Measurements from ENCODE around the gene CFAP210. TPM values are rescaled to one million over a fixed set of nuclear protein-coding genes. Genes with fewer than 3 reads are reported as not detected.

Gene CFAP210
- total and polyA plus RNA-seq, 9 of the 15 experiments (the other 6 are each of a cell fraction or from before 2014, with no cell fraction given), result 0.75 to 3.6 (median 1.3) TPM

- TF ChIP-seq MYC (IDR thresholded peaks at IDR 0.05; ENCODE audit: low read depth, low read length) (peak; percentile 56), MYC (CRISPR knock-in tag; IDR thresholded peaks at IDR 0.05; ENCODE audit: borderline replicate concordance, low read depth) (no peak), MLLT1 (IDR thresholded peaks at IDR 0.05) (0 out of 4 replicates have a peak, but pooled peaks of 1 of the 2 experiments have one; percentile 7), ILK (tag; IDR thresholded peaks at IDR 0.05; ENCODE audit: borderline replicate concordance, low read depth) (no peak), ZNF444 (CRISPR knock-in tag; IDR thresholded peaks at IDR 0.05) (no peak), ARID2 (IDR thresholded peaks at IDR 0.05) (0 out of 2 replicates have a peak, but pooled peaks have one; percentile 30), NFRKB (IDR thresholded peaks at IDR 0.05; ENCODE audit: low read depth) (0 out of 2 replicates have a peak, but pooled peaks have one; percentile 22), ZNF764 (CRISPR knock-in tag; IDR thresholded peaks at IDR 0.05; ENCODE audit: low read depth) (no peak), MTA1 (IDR thresholded peaks at IDR 0.05; ENCODE audit: borderline replicate concordance) (peak; percentile 52; the same call in 1 of the 2 replicates), NR4A1 (CRISPR knock-in tag; IDR thresholded peaks at IDR 0.05) (no peak), NR4A1 (tag; IDR thresholded peaks at IDR 0.05) (no peak; the same call in 1 of the 2 replicates), MCM2 (IDR thresholded peaks at IDR 0.05; ENCODE audit: low read depth) (no peak), PYGO2 (tag; IDR thresholded peaks at IDR 0.05) (no peak), FOXM1 (IDR thresholded peaks at IDR 0.05; ENCODE audit: low read depth) (peak; percentile 86), FOXM1 (CRISPR knock-in tag; IDR thresholded peaks at IDR 0.05; ENCODE audit: low read depth) (no peak), FOXO4 (CRISPR knock-in tag; IDR thresholded peaks at IDR 0.05) (no peak), NCOA1 (IDR thresholded peaks at IDR 0.05; ENCODE audit: low read depth) (peak; percentile 65; the same call in 1 of the 2 replicates), ZNF436 (CRISPR knock-in tag; IDR thresholded peaks at IDR 0.05) (no peak), ZNF431 (CRISPR knock-in tag; IDR thresholded peaks at IDR 0.05) (no peak; the same call in 1 of the 2 replicates), PML (IDR thresholded peaks at IDR 0.05; ENCODE audit: low read length) (peak; percentile 85), TBP (optimal IDR thresholded peaks at IDR 0.05; ENCODE audit: low read depth, low read length) (no peak), ATF4 (CRISPR knock-in tag; IDR thresholded peaks at IDR 0.05) (no peak), ETV6 (IDR thresholded peaks at IDR 0.05; ENCODE audit: borderline replicate concordance in 1 of 2, low read depth in 2 of 2, low read length in 1 of 2) (peak in 1 of 2 experiments; percentile 80; a peak in 2 of 4 replicates), ETV6 (CRISPR knock-in tag; IDR thresholded peaks at IDR 0.05; ENCODE audit: borderline replicate concordance) (no peak), RNF2 (IDR thresholded peaks at IDR 0.05) (peak; percentile 65; the same call in 1 of the 2 replicates), MCM5 (IDR thresholded peaks at IDR 0.05; ENCODE audit: low read depth) (no peak), NFE2L1 (tag; IDR thresholded peaks at IDR 0.05; ENCODE audit: borderline replicate concordance, low read depth) (no peak)
Measured at GRCh38 chr2:169664978-169665930, 29.0 kb downstream of the CFAP210 start (continued).
